Myometrial cell (primary cell): Measurements from ENCODE around the gene MYADM. TPM values are rescaled to one million over a fixed set of nuclear protein-coding genes. Genes with fewer than 3 reads are reported as not detected.

Source experiments
- total RNA-seq: library from RNA; depleted of rRNA; stranded (reverse); fragments of >200 nt; gene quantifications from 2 replicates; pipeline ENCODE4 v1.2.3, GENCODE V29; 2015

MYADM gene, protein sequence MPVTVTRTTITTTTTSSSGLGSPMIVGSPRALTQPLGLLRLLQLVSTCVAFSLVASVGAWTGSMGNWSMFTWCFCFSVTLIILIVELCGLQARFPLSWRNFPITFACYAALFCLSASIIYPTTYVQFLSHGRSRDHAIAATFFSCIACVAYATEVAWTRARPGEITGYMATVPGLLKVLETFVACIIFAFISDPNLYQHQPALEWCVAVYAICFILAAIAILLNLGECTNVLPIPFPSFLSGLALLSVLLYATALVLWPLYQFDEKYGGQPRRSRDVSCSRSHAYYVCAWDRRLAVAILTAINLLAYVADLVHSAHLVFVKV
- 67.2 and 68.3 TPM in 2 replicates for total RNA-seq

DNA sequence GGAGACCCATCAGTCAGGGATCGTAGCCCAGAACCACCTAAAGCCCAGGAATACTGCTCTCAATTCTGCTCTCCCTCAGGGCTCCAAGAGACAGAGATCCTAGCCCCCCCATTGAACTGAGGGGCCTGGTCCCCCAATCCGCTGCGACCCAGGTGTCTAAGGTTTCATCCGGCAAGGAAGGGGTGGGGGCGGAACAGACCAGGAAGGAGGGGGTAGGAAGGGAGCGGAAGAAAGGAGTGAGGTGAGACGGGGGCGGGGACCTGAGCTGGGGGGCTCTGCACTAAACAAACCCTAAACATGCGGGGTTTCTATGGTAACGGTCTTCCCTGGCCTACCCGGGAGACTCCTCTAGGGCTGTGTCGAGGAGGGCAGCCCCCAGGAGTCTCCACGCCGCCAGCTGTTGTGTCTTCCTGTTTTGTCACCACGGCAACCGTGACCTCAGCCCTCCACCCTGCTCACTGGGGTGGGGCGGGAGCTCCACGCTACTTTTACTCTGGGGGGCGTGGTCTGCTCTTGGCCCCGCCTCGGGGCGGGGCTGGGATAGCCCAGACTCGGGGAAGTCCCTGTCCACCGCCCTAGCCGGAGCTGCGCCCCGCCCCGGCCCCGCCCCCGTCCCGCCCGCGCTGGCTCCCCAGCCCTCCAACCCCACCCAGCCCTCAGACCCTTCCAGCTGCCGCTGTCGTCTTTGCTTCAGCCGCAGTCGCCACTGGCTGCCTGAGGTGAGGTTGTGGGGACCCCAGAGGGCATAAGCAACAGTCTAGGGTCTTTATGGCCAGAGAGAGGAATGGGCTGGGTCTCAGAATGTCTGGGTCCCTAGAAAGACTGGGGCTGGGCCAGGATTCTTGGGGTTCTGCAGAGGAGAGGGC is at the start of gene MYADM:
Gene MYADM, plus strand, starts transcription at position 659 of the 866 bp plus-strand sequence. CDS start 5,647 bp downstream, outside the sequence.

DNA sequence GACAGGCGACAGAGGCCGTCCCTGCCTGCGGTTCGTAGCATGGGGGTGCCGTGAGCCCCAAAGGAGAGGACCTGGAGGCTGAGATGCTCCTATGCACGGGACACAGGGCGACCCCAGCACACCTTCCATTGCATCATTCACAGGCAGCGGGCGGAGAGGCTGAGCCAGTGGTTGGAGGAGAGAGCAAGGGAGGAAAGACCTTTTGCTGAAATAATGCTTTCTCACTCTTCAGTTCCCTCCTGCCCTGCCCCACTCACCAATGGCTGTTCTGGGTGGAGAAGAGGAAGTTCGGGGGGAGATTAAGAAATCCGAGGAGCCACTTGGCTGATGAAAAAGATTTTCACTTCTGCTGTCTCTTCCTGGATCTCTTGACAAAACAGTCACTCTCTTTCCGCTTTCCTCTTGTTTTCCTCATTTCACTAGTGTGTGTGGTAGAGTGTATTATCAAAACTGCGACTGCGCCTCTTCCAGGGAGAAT is 43.5 kb upstream of the MYADM start, which contains the start of gene NLRP12:
Gene NLRP12, minus strand, starts transcription at position 181 of the 478 bp plus-strand sequence. Its CDS starts 140 bp downstream, at position 41.

DNA sequence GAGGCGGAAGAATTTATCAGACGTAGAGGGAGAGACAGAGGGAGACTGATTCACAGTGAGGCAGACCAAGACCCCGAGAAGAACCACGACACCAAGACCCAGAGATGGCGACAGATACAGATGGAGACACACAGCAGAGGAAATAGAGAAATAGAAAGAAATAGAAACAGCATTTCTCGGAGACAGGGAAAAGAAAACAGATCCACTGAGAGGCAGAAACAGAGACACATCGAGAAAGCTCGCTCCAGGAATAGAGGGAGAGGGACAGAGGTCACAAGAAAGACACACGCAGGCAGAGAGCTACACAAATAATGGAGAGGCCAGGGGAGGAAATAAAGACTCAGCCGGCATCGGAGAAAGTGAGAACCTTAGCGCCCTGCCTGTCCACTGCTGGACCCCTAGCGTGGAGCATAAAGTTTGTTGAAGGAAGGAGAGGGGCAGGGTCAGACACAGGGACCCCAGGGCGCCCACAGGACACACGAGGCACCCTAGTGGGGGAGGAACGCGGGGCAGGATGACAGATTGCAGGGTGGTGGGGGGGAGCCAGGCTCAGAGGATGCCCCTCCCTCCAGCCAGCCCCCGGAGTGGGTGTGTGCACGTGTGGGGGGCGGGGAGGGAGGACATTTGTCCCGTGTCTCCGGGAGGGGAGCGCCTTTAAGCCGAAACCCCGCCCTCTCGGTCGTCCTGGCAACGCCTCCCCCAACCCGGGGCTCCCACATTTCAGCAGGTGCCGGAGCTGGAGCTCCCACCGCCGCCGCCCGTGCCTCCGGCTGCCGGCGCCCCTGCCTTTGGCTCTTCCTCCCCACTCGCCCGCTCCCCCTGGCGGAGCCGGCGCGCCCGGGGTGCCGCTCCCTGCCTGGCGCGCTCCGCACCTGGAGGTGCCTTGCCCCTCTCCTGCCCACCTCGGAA is 14.1 kb downstream of the MYADM start, which contains the start of gene PRKCG:
Gene PRKCG, plus strand, starts transcription at position 716 of the 909 bp plus-strand sequence. CDS start 298 bp downstream, outside the sequence.

DNA sequence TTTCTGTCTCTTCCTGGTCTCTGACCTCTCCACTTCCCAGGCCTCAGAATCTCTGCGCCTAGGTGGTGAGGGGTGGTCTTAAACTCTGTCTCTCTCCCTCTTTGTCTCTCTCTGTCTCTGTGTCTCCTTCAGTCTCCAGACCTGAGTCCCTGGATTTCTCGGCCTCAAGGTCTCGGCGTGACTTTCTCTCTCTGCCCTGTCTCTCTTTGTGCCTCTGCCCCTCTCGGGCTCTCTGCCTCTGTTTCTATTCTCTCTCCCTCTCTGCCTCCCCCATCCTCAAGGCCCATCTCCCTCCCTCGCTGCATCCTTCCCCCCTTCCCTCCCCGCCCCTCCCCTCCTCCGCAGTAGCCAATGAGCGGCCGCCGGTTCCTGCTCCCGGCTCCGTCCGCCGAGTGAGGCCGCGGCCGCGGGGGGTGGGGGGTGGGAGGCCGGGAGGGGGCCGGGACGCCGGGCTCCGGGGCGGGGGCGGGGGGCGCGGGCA is 41.3 kb downstream of the MYADM start, which contains the start of gene CACNG7:
Gene CACNG7, plus strand, starts transcription at position 344 of the 481 bp plus-strand sequence. CDS start 3,554 bp downstream, outside the sequence.

Other genes with a start within 250 kb of the MYADM start
- not detected in 2 replicates for gene DPRX, start 235.9 kb upstream of the MYADM start, total RNA-seq
- not detected in 2 replicates for gene NLRP12, start 43.6 kb upstream of the MYADM start, total RNA-seq
- not detected in 2 replicates for gene PRKCG, start 14.3 kb downstream of the MYADM start, total RNA-seq
- under 0.01 TPM in 1 of 2 replicates, not detected in the other for gene CACNG7, start 41.4 kb downstream of the MYADM start, total RNA-seq
- under 0.01 TPM in 2 replicates for gene CACNG8, start 95.1 kb downstream of the MYADM start, total RNA-seq
- gene CACNG6, start 123.8 kb downstream of the MYADM start, total RNA-seq, result 0.18 and 1.2 TPM in 2 replicates
- gene VSTM1, start 196.0 kb downstream of the MYADM start, total RNA-seq, result not detected in 2 replicates
- not detected in 2 replicates for gene TARM1, start 213.5 kb downstream of the MYADM start, total RNA-seq
- gene OSCAR, start 232.9 kb downstream of the MYADM start, total RNA-seq, result under 0.01 TPM in 1 of 2 replicates, not detected in the other
- 10.3 and 42.7 TPM in 2 replicates for gene NDUFA3, start 235.0 kb downstream of the MYADM start, total RNA-seq
- 22.0 and 31.4 TPM in 2 replicates for gene TFPT, start 247.8 kb downstream of the MYADM start, total RNA-seq
- 79.4 and 89.7 TPM in 2 replicates for gene PRPF31, start 247.9 kb downstream of the MYADM start, total RNA-seq